GM04503 (cell line): ENCODE results near the gene DNAJC12.
"Not testable (repeated sequence)": the region's sequence is repeated elsewhere in the genome, so short reads cannot be mapped to it uniquely, and the experiment has no call there.

Source experiments
- DNase-seq: peaks from one replicate; pipeline ENCODE4 v3.0.0-alpha.2; 2012; ENCODE audit warnings: low read depth

Gene DNAJC12

GRCh38 chr10:67837541-67838314 lies at the start of gene DNAJC12:
DNAJC12 (minus strand) TSS chr10:67838188; CDS start chr10:67838011, 177 bp downstream.
- peak; percentile 11 for DNase-seq

DNA sequence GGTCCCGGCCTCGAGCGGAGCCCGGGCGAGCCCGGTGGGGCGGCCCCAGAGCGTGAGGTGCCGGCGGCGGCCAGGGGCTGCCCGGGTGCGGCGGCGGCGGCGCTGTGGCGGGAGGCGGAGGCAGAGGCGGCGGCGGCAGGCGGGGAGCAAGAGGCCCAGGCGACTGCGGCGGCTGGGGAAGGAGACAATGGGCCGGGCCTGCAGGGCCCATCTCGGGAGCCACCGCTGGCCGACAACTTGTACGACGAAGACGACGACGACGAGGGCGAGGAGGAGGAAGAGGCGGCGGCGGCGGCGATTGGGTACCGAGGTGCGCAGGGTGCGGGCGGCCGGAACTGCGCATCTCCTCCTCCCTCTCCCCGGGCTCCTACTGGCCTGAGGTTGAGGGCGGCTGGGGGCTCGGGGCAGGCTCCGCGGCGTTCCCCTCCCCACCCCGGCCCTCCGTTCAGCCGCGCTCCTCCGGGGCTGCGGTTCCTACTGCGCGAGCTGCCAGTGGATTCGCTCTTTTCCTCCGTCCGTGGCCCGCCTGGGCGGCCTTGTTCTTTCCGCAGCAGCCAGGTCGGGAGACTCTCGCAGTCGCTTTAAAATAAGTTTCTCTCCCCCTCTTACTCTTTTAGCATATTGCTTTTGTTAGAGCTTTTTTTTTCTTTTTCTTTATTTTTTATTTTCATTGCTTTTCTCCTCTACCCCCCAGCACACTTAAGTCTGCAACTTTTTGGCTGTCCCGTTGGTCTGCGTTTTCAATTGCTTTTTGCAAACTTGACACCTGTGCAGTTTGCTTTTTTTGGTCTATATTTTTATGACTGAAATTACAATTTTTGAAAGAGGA lies 47.1 kb upstream of the DNAJC12 start:
- DNase-seq = no peak

DNA sequence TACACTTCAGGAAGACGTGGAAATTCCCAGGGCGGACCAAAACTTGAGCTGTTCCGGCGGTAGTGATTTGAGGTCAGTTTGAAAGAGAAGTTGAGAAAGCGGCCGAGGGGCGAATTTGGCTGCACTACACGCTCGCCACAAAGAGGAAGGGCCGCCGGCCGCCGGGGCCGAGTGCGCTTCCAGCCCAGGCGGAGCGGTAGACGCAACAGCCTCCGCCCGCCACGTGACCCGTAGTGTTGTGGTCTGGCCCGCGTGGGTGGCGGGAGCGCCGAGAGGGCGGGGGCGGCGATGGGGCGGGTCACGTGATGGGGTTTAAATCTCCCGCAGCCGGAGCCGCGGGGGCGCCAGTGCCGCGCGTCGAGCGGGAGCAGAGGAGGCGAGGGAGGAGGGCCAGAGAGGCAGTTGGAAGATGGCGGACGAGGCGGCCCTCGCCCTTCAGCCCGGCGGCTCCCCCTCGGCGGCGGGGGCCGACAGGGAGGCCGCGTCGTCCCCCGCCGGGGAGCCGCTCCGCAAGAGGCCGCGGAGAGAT lies 46.4 kb upstream of the DNAJC12 start, which contains the start of gene SIRT1:
Gene SIRT1, plus strand, starts transcription at position 344 of the 529 bp plus-strand sequence. Its CDS starts 66 bp downstream, at position 410.
- peak; percentile 57 for DNase-seq

- DNase-seq = no peak
These were observed 45.8 kb upstream of the DNAJC12 start for GRCh38 chr10:67883710-67884312.

DNA sequence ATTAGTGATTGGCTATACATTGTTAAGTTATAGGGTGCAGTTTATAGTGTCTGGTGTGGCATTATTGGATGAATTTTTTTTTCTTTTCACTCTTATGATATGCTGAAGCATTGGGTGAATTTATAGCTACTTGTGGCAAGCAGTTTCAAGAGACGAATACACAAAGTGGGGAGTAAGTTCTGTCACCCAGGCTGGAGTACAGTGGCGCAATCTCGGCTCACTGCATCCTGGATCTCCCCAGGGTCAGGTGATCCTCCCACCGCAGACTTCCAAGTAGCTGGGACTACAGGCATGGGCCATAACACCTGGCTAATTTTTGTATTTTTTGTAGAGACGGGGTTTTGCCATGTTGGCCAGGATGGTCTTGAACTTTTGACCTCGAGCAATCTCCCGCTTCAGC lies 40.1 kb upstream of the DNAJC12 start:
- DNase-seq = no peak

GRCh38 chr10:67877421-67877820 lies 39.4 kb upstream of the DNAJC12 start:
- not testable (repeated sequence) for DNase-seq

- no peak for DNase-seq
These were observed 37.6 kb upstream of the DNAJC12 start for GRCh38 chr10:67875340-67876238.

DNA sequence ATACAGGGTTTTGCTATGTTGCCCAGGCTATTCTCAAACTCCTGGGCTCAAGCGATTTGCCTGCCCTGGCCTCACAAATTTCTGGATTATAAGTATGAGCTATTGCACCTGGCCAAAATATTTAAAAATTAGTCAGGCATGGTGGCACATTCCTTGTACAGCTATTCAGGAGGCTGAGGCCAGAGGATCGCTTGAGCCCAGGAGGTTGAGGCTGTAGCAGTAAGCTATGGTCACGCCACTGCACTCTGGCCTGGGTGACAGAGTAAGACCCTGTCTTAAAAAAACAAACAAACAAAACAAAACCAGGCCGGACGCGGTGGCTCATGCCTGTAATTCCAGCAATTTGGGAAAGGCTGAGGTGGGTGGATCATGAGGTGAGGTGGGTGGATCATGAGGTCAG lies 32.0 kb upstream of the DNAJC12 start:
- no peak for DNase-seq

DNA sequence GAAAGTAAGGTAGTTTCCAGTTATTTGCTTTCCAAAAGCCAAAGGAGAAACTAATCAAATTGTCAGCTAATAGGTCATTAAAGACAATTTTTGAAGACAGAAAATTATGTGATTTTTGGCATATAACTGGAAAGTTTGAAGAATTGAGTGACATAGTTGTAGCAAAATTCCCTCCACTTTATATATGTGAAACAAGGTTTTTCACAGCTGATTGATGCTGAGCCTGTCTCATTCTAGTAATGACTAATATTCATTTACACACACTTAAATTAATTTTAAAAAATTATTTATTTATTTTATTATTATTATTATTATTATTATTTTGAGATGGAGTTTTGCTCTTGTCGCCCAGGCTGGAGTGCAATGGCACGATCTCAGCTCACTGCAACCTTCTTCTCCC lies 30.1 kb upstream of the DNAJC12 start:
- DNase-seq = no peak

- DNase-seq = no peak
These were observed 26.8 kb upstream of the DNAJC12 start for GRCh38 chr10:67864607-67865371.

DNA sequence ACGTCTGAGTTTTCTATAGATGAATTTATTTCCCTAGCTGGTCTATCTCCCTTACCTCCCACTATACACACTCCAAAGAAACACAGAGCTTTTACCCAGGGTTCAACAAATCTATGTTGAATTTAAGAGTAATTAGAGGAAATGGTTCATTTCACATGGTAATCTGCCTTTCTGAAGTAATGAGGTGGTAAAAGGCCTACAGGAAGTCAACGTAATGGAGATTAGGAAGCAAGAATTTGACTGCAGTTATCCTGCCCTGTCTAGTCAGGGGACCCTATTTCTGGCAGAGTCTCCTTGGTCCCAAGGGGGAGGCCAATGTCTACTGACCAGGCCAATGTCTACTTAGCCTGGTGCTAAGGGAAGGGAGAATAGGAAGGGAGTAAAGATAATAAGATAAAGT lies 25.1 kb upstream of the DNAJC12 start:
- no peak for DNase-seq

DNA sequence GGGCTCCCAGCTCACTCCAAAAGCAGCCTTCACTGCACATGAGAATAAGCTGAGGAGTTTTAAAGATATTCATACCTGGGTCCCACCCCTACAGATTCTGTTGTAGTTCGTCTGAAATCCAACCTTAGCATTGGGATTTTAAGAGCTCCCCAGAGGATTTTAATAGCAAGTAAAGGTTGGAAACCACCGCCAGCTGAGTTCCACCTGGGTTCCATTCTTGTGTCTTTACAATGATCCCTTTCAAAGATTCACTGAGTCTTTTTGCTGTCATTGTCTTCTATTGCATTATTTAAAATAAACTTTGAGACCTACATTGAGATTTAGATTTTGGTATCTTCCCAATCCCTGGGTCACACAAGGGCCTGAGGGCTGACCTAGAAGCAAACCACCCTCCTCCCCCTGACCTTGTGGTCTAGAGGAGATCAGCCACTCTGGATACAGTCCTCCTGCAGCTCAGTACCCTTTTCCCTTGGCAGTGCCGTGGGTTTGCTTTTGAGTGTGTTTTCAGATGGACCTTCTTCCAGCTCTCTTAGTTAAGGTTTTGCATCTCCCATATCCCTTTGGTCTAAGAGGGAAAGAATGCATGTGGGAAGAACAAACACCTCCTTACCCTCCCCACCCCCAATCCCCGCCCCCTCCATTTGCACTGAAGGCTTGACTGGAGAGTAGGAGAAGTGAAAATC lies 23.9 kb upstream of the DNAJC12 start:
- DNase-seq = no peak

DNA sequence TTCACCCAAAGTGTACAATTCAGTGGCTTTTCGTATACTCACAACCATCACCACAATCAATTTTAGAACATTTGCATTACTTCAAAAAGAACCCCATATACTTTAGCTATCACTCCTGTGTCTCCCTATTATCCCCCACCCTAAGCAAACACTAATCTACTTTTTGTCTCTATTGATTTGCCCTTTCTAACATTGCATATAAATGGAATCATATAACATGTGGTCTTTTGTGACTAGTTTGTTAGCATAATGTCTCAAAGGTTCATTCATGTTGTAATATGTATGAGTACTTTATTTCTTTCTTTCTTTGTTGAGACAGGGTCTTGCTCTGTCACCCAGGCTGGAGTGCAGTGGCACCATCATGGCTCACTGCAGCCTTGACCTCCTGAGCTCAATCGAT lies 21.0 kb upstream of the DNAJC12 start:
- DNase-seq = no peak

DNA sequence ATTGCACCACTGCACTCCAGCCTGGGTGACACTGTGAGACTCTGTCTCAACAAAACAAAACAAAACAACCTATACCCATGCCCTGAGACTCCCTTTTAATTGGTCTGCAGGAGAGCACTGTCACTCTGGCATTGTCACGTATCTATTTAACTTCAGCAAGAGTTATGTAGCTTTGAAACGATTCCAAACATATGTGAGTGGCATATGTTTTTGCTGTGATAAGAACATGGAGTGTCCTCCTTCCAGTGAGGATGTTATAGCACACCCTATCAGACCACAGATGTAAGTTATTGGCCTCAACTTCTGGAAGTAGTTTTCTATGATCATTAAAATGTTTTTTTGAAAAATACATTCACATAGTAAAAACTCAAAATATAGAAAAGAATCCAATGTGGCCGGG lies 15.5 kb upstream of the DNAJC12 start:
- DNase-seq = no peak

- no peak for DNase-seq
These were observed 14.8 kb upstream of the DNAJC12 start for GRCh38 chr10:67852761-67853160.

- no peak for DNase-seq
These were observed 13.2 kb upstream of the DNAJC12 start for GRCh38 chr10:67851186-67851585.

DNA sequence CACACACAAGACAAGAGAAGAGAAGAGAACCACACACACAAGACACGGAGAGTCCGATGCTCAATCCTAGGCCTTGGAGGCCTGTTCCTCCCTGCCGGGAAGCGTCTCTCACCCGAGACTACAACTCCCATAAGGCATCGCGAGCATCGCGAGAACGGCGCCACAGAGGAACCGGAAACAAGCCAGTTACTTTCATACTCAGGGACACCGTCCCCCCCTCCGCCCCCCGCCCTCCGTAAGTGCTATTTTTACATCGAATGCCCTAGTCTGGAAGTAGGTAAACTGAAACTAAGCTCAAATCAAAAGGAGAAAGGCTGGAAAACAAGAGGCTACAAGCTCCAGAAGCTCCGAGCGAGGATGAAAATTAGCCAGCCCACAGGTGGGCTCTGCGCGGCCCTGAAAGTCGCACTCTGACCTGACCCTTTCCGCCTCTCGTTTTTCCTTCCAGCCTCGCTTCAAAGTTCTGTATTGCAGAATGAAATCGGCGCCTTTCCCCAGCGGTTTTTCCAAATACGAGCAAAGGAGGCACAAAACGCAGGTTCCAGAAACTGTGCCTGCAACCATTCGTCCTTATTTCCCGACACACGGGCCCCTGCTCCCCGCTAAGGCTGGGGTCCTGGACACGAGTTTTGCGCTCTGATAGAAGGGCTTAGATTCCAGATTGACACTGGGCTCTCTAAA lies 11.5 kb upstream of the DNAJC12 start:
- DNase-seq = peak; percentile 69

DNA sequence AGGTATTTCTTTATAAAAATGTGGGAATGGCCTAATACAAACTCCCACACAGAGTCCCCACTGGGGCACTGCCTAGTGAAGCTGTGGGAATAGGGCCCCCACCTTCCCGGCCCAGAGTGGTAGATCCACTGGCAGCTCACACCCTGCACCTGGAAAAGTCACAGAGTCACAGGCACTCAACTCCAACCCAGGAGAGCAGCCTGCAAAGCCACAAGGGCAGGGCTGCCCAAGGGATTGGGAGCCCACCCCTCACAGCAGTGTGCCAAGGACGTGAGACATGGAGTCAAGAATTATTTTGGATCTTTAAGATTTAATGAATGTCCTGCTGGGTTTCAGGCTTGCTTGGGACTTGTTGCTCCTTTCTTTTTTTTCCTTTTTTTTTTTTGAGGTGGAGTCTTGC lies 5.3 kb upstream of the DNAJC12 start:
- DNase-seq = no peak

GRCh38 chr10:67841737-67842136 lies 3.7 kb upstream of the DNAJC12 start:
- no peak for DNase-seq
